Measurements from ENCODE around the gene SYCP3. TPM values are rescaled to one million over a fixed set of nuclear protein-coding genes. Genes with fewer than 3 reads are reported as not detected.

Gene SYCP3
- total RNA-seq, 1 donor from 2014 or later: 0.07 TPM

DNA sequence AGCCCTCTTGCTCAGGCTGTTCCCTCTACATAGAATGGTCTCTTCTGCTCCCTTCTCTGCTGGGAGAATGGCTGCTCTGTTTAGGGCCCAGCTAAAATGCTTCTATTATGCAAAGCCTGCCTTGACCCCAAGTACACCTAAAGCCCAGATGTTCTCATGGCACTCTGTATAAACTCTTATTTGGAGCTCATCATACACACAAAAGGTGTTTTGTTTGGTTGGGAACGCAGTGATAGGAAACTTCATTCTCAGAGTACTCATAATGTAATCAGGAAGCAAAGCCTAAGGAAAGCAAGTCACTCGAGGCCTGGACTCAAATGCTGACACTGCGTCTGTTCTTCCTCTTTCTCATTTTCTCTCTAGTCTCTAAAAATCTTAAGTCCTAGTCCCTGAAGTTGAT lies 38.2 kb upstream of the SYCP3 start:
- Mint-ChIP-seq H3K4me3 (no peak overlapping the region), H3K4me1 (ENCODE audit: unreplicated experiment) (peaks cover 2% of the 10 kb centered on the region), H3K27ac (peak overlapping the region; percentile 26), H3K27me3 (no peaks in the 10 kb centered on the region), H3K36me3 (peaks cover 7% of the 10 kb centered on the region), H3K9me3 (no peaks in the 10 kb centered on the region)
- no peak for DNase-seq (ENCODE audit: extremely low spot score, unreplicated experiment)
- TF ChIP-seq, protein P1, sequence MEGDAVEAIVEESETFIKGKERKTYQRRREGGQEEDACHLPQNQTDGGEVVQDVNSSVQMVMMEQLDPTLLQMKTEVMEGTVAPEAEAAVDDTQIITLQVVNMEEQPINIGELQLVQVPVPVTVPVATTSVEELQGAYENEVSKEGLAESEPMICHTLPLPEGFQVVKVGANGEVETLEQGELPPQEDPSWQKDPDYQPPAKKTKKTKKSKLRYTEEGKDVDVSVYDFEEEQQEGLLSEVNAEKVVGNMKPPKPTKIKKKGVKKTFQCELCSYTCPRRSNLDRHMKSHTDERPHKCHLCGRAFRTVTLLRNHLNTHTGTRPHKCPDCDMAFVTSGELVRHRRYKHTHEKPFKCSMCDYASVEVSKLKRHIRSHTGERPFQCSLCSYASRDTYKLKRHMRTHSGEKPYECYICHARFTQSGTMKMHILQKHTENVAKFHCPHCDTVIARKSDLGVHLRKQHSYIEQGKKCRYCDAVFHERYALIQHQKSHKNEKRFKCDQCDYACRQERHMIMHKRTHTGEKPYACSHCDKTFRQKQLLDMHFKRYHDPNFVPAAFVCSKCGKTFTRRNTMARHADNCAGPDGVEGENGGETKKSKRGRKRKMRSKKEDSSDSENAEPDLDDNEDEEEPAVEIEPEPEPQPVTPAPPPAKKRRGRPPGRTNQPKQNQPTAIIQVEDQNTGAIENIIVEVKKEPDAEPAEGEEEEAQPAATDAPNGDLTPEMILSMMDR (conservative IDR thresholded peaks at IDR 0.05): no peak

DNA sequence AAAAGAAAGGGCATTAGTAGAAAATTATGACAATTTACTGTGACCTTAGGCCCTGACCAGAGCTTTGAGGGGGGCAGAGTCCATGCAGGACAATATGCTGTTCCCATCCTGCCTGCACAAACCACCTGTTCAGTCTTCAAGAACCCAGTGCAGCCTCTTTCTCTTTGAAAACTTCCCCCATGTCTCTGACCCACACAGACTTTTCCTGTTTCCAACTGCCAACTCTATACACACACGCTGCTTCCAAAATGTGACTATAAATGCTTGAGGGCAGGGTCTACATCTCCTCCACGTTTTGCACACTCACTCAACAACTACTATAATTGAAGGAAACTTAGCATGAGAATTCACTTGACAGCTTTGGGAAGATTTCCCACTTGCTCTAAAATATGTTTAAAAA lies 36.6 kb upstream of the SYCP3 start:
- DNase-seq (ENCODE audit: extremely low spot score, unreplicated experiment): no peak
- Mint-ChIP-seq H3K27ac (no peak overlapping the region), H3K4me1 (ENCODE audit: unreplicated experiment) (no peaks in the 10 kb centered on the region), H3K27me3 (no peaks in the 10 kb centered on the region), H3K4me3 (no peak overlapping the region), H3K36me3 (peaks cover 6% of the 10 kb centered on the region), H3K9me3 (no peaks in the 10 kb centered on the region)
- TF ChIP-seq, protein P1 (conservative IDR thresholded peaks at IDR 0.05): no peak

DNA sequence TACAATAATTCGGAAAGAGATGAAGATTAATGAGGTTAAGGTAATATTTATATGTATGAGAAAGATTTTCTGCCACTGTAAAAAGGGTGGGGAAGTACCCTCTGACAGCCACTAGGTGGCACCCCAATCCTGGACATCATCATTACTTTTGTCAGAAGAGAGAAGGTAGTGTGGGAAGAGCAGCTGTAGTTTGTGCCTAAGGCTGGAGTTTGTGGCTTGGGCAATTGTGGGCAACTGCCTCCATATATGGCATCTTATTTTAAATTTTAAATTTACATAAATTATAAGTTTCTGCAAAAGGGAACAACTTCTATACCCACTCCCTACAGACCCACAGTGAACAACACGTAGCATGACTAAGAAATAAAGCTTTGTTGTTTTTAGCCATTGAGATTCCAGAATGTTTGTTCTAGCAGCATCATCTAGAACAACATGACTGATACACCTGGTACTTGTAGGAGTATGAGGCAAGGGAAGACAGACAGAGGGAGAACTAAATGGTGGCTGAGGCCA lies 34.4 kb upstream of the SYCP3 start:
- H3K27ac Mint-ChIP-seq: no peak overlapping the region
- no peaks in the 10 kb centered on the region for H3K9me3 Mint-ChIP-seq
- H3K4me3 Mint-ChIP-seq: no peak overlapping the region
- H3K4me1 Mint-ChIP-seq (ENCODE audit: unreplicated experiment): no peaks in the 10 kb centered on the region
- peaks cover 6% of the 10 kb centered on the region for H3K36me3 Mint-ChIP-seq
- TF ChIP-seq, protein P1 (conservative IDR thresholded peaks at IDR 0.05): peak; percentile 98
- H3K27me3 Mint-ChIP-seq: no peaks in the 10 kb centered on the region
- DNase-seq (ENCODE audit: extremely low spot score, unreplicated experiment): no peak

DNA sequence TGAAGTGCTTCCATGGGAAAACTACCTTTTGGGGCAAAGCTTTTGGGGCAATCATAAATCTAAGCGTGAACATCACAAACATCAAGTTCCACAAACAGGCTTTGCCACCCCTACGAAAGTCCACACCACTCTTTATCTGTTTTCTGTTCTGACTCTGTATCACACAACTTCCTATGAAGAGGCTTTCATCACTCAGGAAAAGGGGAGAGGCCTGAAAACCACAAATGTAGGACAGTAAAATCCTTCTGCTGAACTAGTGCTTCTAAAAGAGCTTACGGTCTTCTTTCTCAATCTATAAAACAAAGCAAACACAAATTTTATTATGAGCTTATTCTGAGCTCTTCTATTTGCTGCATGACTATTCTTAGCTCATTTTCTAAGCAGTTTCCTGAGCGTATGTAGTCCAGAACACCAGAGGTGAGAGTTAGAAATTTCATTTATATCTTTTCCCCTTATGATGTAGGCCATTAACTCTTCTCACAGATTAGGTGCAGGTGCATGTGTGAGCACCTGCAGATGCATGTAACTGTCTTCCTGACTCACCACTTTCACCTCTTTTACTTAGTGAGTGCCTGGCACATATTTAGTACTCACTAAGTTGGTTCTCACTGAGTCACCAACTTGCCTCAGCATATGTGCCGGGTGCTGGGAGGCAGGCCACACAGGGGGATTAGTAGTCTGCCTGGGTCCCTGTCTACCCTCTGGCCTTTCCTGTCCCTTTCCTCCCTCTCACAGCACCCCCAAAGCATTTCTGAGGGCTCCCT lies 32.9 kb upstream of the SYCP3 start:
- no peaks in the 10 kb centered on the region for H3K27me3 Mint-ChIP-seq
- peaks cover 3% of the 10 kb centered on the region for H3K36me3 Mint-ChIP-seq
- no peaks in the 10 kb centered on the region for H3K4me1 Mint-ChIP-seq (ENCODE audit: unreplicated experiment)
- no peaks in the 10 kb centered on the region for H3K9me3 Mint-ChIP-seq
- DNase-seq (ENCODE audit: extremely low spot score, unreplicated experiment): no peak
- no peak overlapping the region for H3K4me3 Mint-ChIP-seq
- H3K27ac Mint-ChIP-seq: no peak overlapping the region
- TF ChIP-seq, protein P1 (conservative IDR thresholded peaks at IDR 0.05): no peak

DNA sequence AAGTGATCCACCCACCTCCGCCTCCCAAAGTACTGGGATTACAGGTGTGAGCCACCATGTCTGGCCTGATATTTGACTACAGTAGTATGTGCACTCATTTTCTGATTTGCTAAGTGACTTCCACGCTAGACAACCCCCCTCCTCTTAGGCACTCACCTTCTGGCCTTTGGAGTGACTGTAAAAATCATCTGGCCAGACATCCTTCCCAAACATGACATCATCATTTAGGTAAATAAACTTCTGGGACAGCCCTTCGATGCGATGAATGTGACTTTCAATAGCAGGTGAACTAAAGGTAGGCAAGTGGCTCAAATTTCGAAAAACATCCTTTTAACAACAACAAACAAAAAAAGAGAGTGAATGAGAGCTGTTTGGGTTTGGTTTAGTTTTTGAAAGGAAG lies 30.6 kb upstream of the SYCP3 start:
- TF ChIP-seq, protein P1 (conservative IDR thresholded peaks at IDR 0.05): no peak
- H3K4me1 Mint-ChIP-seq (ENCODE audit: unreplicated experiment): no peaks in the 10 kb centered on the region
- peaks cover 5% of the 10 kb centered on the region for H3K36me3 Mint-ChIP-seq
- H3K27ac Mint-ChIP-seq: no peak overlapping the region
- no peak overlapping the region for H3K4me3 Mint-ChIP-seq
- DNase-seq (ENCODE audit: extremely low spot score, unreplicated experiment): no peak
- H3K9me3 Mint-ChIP-seq: no peaks in the 10 kb centered on the region
- H3K27me3 Mint-ChIP-seq: no peaks in the 10 kb centered on the region
